HFF-Myc (cell line): Measurements from ENCODE around the gene ZNF521.

Source experiments
- DNase-seq: peaks from one replicate; pipeline ENCODE4 v3.0.0-alpha.2; 2011; ENCODE audit warnings: low read depth; ENCODE audit errors: extremely low read depth
- H3K4me3 ChIP-seq: replicated peaks from 2 replicates; pipeline ENCODE4 v1.5.1; 2011; ENCODE audit warnings: low read depth, mild to moderate bottlenecking, control low read depth, low read length
- TF ChIP-seq, protein P1 (sequence below): IDR thresholded peaks from 2 replicates; pipeline ENCODE4 v1.5.1; 2012; ENCODE audit warnings: mild to moderate bottlenecking, low read depth, low read length, control low read depth; ENCODE audit errors: missing control alignments

ZNF521 gene

DNA sequence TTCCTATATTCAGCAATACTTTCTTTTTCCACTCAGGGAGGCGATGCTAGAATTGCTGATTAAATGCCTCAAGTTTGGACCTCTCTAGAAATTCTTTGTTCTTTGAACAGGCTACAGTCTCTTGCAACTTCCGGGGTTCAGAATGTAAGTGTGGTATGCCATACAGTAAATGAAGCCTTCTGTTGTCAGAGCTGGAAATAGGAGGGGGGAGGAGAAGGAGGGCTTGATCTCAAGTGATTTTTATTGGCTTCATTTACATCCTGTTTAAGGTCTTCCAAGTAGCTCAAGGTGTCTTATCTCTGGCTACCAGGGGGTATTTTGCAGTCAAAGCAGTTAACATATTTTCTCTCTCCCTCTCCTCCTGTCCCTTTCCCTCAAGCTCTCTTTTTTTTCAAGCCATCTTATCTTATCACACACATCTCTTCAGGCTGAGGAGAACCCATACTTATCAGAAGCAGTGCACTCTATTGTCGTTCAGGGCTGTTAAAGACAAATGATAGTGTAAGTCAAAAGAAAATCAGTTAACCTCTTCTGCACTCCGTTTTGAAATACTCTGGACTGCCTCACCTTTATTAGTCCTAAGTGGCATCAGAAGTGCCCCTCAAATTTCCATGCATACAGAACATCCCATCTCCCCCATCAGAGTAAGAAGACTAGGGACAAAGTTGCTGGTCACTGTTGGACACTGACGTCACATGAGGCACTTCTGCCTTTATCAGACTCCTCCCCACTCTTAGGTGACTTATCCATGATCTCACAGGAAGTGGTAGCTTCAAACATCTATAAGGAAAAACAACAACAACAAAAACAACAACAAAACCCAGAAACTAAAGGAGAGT lies 112.2 kb downstream of the ZNF521 start:
- no peak for DNase-seq
- no peak overlapping the region for H3K4me3 ChIP-seq
- TF ChIP-seq, protein P1, sequence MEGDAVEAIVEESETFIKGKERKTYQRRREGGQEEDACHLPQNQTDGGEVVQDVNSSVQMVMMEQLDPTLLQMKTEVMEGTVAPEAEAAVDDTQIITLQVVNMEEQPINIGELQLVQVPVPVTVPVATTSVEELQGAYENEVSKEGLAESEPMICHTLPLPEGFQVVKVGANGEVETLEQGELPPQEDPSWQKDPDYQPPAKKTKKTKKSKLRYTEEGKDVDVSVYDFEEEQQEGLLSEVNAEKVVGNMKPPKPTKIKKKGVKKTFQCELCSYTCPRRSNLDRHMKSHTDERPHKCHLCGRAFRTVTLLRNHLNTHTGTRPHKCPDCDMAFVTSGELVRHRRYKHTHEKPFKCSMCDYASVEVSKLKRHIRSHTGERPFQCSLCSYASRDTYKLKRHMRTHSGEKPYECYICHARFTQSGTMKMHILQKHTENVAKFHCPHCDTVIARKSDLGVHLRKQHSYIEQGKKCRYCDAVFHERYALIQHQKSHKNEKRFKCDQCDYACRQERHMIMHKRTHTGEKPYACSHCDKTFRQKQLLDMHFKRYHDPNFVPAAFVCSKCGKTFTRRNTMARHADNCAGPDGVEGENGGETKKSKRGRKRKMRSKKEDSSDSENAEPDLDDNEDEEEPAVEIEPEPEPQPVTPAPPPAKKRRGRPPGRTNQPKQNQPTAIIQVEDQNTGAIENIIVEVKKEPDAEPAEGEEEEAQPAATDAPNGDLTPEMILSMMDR = no peak

DNA sequence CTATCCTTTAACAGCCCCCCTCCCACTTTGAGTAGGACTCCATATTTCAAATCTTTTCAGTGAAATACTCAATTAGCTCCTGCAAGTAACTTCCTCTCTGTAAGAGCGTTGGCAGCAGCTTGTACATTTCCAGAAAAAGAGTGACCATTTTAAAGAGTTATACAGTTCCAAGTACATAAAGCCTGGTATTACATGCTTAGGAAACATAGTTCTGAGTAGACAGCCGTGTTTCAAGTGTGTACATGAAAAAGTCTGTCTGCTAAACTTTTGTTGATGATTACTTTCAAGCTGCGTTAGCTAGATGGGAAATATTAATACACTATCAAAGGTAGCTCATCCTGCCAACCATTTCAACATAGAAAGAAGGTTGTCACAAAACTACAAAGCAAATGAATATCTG lies 112.8 kb downstream of the ZNF521 start:
- no peak overlapping the region for H3K4me3 ChIP-seq
- DNase-seq = no peak
- TF ChIP-seq, protein P1 = no peak

DNA sequence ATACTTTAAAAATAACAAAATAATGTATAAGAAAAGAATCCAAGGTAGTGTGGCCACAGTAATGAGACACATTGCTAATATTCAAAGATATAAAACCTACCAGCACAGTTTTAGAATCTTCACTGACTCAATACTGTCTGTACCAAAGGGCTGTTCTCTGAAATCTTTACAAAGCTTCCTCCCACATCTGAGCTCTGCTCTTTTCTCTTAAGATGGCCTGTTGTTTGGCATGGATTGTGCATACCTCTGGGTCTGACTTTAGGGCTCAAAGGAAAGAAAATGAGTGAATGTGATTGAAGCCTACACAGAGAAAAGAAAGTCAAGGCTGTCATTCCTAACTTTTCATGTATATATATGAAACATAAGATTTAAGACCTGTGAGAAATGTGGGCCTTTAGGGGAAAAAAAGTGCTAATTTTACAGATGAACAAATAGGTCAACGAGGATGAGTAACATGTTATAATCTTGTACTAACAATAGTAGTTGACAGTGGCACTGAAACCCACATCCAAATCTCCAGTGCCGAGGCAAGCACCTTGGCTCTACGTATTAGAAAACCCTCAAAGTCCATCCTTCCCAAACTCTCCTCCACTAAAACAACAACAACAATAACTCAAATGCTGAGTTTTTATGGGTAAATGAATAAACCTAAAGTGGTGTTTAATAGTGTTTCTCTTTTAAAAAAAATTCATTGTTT lies 114.2 kb downstream of the ZNF521 start:
- no peak for DNase-seq

DNA sequence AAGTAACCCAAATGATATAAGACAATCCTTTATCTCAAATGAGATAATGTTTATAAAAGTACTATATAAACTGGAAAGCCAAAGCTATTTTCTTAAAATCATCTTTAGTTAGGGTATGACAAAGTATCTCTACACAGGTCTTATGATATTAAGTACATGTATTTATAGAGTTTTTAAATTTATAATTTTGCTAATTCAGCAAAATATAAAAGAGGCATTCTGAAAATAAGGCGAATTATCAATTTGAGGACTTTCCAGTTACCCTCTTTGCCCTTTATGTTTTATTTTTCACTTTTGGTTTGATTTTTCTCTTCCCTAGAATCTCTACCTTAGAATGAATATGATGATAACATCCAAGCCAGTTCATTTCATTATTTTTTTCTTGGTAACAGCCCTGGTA lies 115.2 kb downstream of the ZNF521 start:
- DNase-seq = no peak
- TF ChIP-seq, protein P1 = no peak

More for the DNA sequence above, 114.2 kb downstream of the ZNF521 start:
- H3K4me3 ChIP-seq = no peak overlapping the region
- TF ChIP-seq, protein P1 = no peak

DNA sequence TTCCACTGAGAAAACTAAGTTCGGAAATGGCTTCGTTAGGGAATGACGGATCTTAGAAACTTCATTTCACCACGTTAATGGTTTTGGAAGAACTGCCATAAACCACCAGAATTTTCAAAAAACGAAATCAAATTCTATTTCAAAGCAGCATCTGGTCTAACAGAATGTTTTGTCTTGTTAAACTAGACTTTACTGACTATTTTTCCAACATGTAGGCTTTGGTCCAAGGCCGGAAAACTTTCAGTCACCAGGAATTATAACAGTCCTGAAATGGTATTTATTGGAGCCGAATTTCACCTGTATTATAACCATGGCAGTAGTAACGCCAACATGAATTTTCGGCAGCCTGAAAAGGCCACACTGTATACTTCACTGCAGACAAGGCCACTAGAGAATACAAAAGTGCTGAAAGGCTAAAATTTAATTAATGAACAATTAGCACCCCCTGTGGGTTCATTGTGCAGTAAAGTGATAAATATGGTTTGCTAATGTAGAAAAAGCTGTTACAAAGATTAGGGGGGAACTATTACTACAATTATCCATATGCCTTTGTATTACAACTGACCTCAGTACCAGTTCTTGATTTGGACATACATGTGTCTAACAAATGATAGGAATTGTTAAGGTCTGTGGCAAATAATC lies 116.4 kb downstream of the ZNF521 start:
- TF ChIP-seq, protein P1 = no peak
- H3K4me3 ChIP-seq = no peak overlapping the region
- no peak for DNase-seq

More for the DNA sequence above, 115.2 kb downstream of the ZNF521 start:
- no peak overlapping the region for H3K4me3 ChIP-seq

DNA sequence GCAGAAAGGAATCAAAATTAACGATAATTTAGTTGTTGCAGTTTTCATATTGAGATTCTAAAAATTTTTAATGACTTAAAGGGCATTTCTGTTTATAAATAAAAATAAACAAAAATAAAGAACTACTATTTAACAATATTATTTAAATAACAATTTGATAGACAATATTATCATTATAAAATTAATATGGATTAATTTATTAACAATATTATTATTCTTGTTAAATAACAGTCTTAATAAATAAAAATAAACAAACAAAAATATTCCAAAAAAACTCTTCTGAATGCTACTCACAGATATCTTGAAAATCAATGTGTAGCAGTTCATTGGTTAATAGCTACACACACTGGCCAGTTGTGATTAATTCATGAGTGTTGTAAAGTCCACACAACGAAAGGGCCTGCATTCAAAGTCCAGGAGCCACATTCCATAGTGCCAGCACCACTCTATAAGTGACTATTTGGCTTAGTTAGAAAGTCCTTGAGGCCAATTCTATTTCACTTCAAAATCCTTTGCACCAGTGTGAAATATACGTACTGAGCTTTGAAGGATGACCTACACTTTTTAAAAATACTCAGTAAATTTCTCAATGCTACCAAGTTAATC lies 117.1 kb downstream of the ZNF521 start:
- TF ChIP-seq, protein P1 = no peak
- H3K4me3 ChIP-seq = no peak overlapping the region
- DNase-seq = no peak
